ENCODE results near the gene ZNF37A.

DNA sequence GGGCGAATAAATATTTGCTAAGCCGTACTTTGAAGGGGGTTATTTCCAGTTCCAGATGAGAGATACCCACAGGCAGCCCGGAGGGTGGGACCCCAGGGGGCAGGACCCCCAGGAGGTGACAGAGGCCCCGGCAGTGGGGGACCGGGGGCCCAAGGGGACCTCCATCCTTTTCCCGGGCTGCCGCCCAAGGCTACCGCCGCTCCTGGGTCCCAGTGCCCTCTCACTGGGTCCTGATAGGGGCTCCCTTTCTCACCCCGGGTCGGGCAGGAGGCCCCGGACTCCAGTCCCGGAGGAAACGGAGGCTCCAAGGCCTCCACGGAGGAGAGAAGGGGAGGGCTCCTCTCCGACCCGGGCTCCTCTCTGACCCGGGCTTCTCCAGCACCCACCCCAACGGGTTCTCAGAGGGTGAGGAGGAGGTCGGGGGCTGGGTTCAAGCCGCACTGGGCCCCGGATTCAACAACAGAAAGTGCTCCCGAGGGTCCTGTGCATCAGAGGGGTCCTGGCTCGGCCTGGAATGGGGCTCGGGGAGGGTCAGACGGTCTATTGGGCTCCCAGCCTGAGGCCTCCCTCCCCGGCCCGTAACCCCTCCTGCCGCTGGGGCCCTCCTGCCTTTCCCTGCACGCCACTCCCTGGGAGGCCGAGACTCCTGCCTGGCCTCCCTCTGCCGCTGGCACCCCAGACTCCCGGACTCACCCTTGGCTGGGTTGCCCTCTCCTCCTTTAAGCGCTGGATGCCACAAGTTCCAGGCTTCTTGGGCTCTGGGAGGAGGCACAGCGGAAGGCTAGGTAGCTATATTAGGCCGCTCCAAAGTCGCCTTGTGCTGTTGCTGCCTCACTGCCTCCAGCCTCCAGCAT lies 62.5 kb downstream of the ZNF37A start:
- no peak for TF ChIP-seq POLR2A (IDR thresholded peaks at IDR 0.05)
- no peak for TF ChIP-seq CTCF (IDR thresholded peaks at IDR 0.05)
- no peak for TF ChIP-seq EP300 (IDR thresholded peaks at IDR 0.05)
